Measurements from ENCODE around the gene TACR1. TPM values are rescaled to one million over a fixed set of nuclear protein-coding genes. Genes with fewer than 3 reads are reported as not detected.

Gene TACR1
- total RNA-seq, 1 experiment from 2014 or later: not detected

- ATAC-seq (no peak), DNase-seq (no peak)
- Histone ChIP-seq H3K36me3 (ENCODE audit: low read depth, low read length) (no peaks in the 10 kb centered on the region), H3K4me3 (ENCODE audit: low read length) (no peak overlapping the region), H3K27ac (ENCODE audit: low read length) (no peak overlapping the region), H4K20me1 (ENCODE audit: low read length) (no peaks in the 10 kb centered on the region), H3K79me2 (ENCODE audit: low read length) (no peaks in the 10 kb centered on the region), H3K27me3 (ENCODE audit: low read length) (no peaks in the 10 kb centered on the region), H3K4me1 (ENCODE audit: insufficient read depth, low read length) (no peaks in the 10 kb centered on the region), H3K4me2 (ENCODE audit: low read length) (no peak overlapping the region), H3F3A (ENCODE audit: low read length, unreplicated experiment) (no peaks in the 10 kb centered on the region), H3K9me3 (ENCODE audit: low read length) (no peaks in the 10 kb centered on the region), H3K9ac (ENCODE audit: low read length) (no peak overlapping the region), H2AFZ (ENCODE audit: low read length) (no peak overlapping the region), H3K9me2 (replicated peaks; ENCODE audit: low read length) (no peaks in the 10 kb centered on the region)
- intact Hi-C loops (cut with micrococcal nuclease): no loop called here
- POLR2A ChIA-PET (ENCODE audit: unreplicated experiment): no interaction called here
- CTCF ChIA-PET: no interaction called here
- BruUV-seq (replicated peaks): no TSS peak
- TF ChIP-seq EZH2phosphoT487 (IDR thresholded peaks at IDR 0.05; ENCODE audit: borderline replicate concordance, low read length) (no peak), EZH2 (IDR thresholded peaks at IDR 0.05; ENCODE audit: low read length, unreplicated experiment) (no peak)
- TF ChIP-seq, protein P1, sequence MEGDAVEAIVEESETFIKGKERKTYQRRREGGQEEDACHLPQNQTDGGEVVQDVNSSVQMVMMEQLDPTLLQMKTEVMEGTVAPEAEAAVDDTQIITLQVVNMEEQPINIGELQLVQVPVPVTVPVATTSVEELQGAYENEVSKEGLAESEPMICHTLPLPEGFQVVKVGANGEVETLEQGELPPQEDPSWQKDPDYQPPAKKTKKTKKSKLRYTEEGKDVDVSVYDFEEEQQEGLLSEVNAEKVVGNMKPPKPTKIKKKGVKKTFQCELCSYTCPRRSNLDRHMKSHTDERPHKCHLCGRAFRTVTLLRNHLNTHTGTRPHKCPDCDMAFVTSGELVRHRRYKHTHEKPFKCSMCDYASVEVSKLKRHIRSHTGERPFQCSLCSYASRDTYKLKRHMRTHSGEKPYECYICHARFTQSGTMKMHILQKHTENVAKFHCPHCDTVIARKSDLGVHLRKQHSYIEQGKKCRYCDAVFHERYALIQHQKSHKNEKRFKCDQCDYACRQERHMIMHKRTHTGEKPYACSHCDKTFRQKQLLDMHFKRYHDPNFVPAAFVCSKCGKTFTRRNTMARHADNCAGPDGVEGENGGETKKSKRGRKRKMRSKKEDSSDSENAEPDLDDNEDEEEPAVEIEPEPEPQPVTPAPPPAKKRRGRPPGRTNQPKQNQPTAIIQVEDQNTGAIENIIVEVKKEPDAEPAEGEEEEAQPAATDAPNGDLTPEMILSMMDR (conservative IDR thresholded peaks at IDR 0.05; ENCODE audit: low read depth, low read length): no peak
Measured at GRCh38 chr2:75021672-75022071, 177.6 kb downstream of the TACR1 start.

DNA sequence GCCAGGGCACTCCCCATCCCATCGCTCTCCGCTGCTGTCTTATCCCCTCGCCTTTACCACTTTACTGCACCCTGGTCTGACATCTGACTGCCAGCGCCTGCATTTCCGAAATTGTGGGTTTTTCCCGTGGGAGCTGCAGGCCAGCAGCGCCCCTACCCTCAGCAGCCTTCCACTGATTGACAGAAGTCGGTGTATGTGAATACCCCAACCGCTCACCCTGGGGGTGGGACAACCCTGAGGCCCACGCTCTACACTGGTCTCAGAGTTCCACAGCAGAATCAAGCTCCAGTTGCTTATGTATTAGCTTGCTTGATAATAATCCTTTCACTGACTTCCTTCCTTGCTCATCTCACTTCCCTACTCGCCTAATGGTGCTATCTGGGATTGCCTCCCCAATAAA is 178.8 kb downstream of the TACR1 start:
- Histone ChIP-seq H3K4me1 (ENCODE audit: insufficient read depth, low read length) (no peaks in the 10 kb centered on the region), H4K20me1 (ENCODE audit: low read length) (no peaks in the 10 kb centered on the region), H3K4me3 (ENCODE audit: low read length) (no peak overlapping the region), H3K9me2 (replicated peaks; ENCODE audit: low read length) (no peaks in the 10 kb centered on the region), H2AFZ (ENCODE audit: low read length) (no peak overlapping the region), H3K79me2 (ENCODE audit: low read length) (no peaks in the 10 kb centered on the region), H3K27me3 (ENCODE audit: low read length) (no peaks in the 10 kb centered on the region), H3K9me3 (ENCODE audit: low read length) (no peaks in the 10 kb centered on the region), H3K4me2 (ENCODE audit: low read length) (no peak overlapping the region), H3K27ac (ENCODE audit: low read length) (no peak overlapping the region), H3K36me3 (ENCODE audit: low read depth, low read length) (no peaks in the 10 kb centered on the region), H3F3A (ENCODE audit: low read length, unreplicated experiment) (no peaks in the 10 kb centered on the region), H3K9ac (ENCODE audit: low read length) (no peak overlapping the region)
- CTCF ChIA-PET: no interaction called here
- no TSS peak for BruUV-seq (replicated peaks)
- intact Hi-C loops (cut with micrococcal nuclease): no loop called here
- no peak for TF ChIP-seq EZH2phosphoT487 (IDR thresholded peaks at IDR 0.05; ENCODE audit: borderline replicate concordance, low read length)
- TF ChIP-seq, protein P1 (conservative IDR thresholded peaks at IDR 0.05; ENCODE audit: low read depth, low read length): no peak
- TF ChIP-seq EZH2 (IDR thresholded peaks at IDR 0.05; ENCODE audit: low read length, unreplicated experiment): no peak
- ATAC-seq: no peak
- POLR2A ChIA-PET (ENCODE audit: unreplicated experiment): no interaction called here
- DNase-seq: no peak

GRCh38 chr2:75019790-75020189 is 179.5 kb downstream of the TACR1 start:
- H3K4me1 ChIP-seq (ENCODE audit: insufficient read depth, low read length): no peaks in the 10 kb centered on the region
- CTCF ChIA-PET: no interaction called here
- H4K20me1 ChIP-seq (ENCODE audit: low read length): no peaks in the 10 kb centered on the region
- no TSS peak for BruUV-seq (replicated peaks)
- intact Hi-C loops (cut with micrococcal nuclease): no loop called here
- H3K27ac ChIP-seq (ENCODE audit: low read length): no peak overlapping the region
- H3K79me2 ChIP-seq (ENCODE audit: low read length): no peaks in the 10 kb centered on the region
- no peak overlapping the region for H3K4me2 ChIP-seq (ENCODE audit: low read length)
- TF ChIP-seq EZH2phosphoT487 (IDR thresholded peaks at IDR 0.05; ENCODE audit: borderline replicate concordance, low read length) (no peak), EZH2 (IDR thresholded peaks at IDR 0.05; ENCODE audit: low read length, unreplicated experiment) (no peak)
- TF ChIP-seq, protein P1 (conservative IDR thresholded peaks at IDR 0.05; ENCODE audit: low read depth, low read length): no peak
- no peaks in the 10 kb centered on the region for H3F3A ChIP-seq (ENCODE audit: low read length, unreplicated experiment)
- H3K9ac ChIP-seq (ENCODE audit: low read length): no peak overlapping the region
- H3K9me2 ChIP-seq (replicated peaks; ENCODE audit: low read length): no peaks in the 10 kb centered on the region
- POLR2A ChIA-PET (ENCODE audit: unreplicated experiment): no interaction called here
- no peak overlapping the region for H2AFZ ChIP-seq (ENCODE audit: low read length)
- H3K27me3 ChIP-seq (ENCODE audit: low read length): no peaks in the 10 kb centered on the region
- no peak overlapping the region for H3K4me3 ChIP-seq (ENCODE audit: low read length)
- DNase-seq: no peak
- H3K36me3 ChIP-seq (ENCODE audit: low read depth, low read length): no peaks in the 10 kb centered on the region
- no peaks in the 10 kb centered on the region for H3K9me3 ChIP-seq (ENCODE audit: low read length)
- ATAC-seq: no peak
